ENCODE data around the gene C14orf39.

Gene C14orf39

GRCh38 chr14:60485598-60486251 is at the start of gene C14orf39:
Gene C14orf39, minus strand, starts transcription at chr14:60486063. Its CDS starts 985 bp downstream, at chr14:60485078.
- DNase-seq (ENCODE audit: low read depth in 2 of 2) = no peak

GRCh38 chr14:60532442-60532841 is 46.6 kb upstream of the C14orf39 start:
- DNase-seq (ENCODE audit: low read depth in 2 of 2) = no peak

GRCh38 chr14:60515511-60516289 is 29.8 kb upstream of the C14orf39 start:
- no peak for DNase-seq (ENCODE audit: low read depth in 2 of 2)

GRCh38 chr14:60514741-60515491 is 29.1 kb upstream of the C14orf39 start:
- DNase-seq (ENCODE audit: low read depth in 2 of 2) = no peak

GRCh38 chr14:60514378-60514740 is 28.5 kb upstream of the C14orf39 start:
- no peak for DNase-seq (ENCODE audit: low read depth in 2 of 2)

GRCh38 chr14:60512973-60513571 is 27.2 kb upstream of the C14orf39 start:
- no peak for DNase-seq (ENCODE audit: low read depth in 2 of 2)

GRCh38 chr14:60512126-60512525 is 26.3 kb upstream of the C14orf39 start:
- no peak for DNase-seq (ENCODE audit: low read depth in 2 of 2)

GRCh38 chr14:60510951-60511599 is 25.2 kb upstream of the C14orf39 start:
- no peak for DNase-seq (ENCODE audit: low read depth in 2 of 2)

GRCh38 chr14:60510254-60510950 is 24.5 kb upstream of the C14orf39 start:
- DNase-seq (ENCODE audit: low read depth in 2 of 2) = no peak

GRCh38 chr14:60509438-60510253 is 23.8 kb upstream of the C14orf39 start:
- no peak for DNase-seq (ENCODE audit: low read depth in 2 of 2)

GRCh38 chr14:60508707-60509437 is 23.0 kb upstream of the C14orf39 start, which contains the start of gene SIX6:
Gene SIX6, plus strand, starts transcription at chr14:60509146. Its CDS starts 253 bp downstream, at chr14:60509399.
- no peak for DNase-seq (ENCODE audit: low read depth in 2 of 2)

GRCh38 chr14:60508363-60508706 is 22.5 kb upstream of the C14orf39 start:
- no peak for DNase-seq (ENCODE audit: low read depth in 2 of 2)

- DNase-seq (ENCODE audit: low read depth in 2 of 2) = no peak
These were observed 21.3 kb upstream of the C14orf39 start for GRCh38 chr14:60506985-60507829.

- no peak for DNase-seq (ENCODE audit: low read depth in 2 of 2)
These were observed 20.7 kb upstream of the C14orf39 start for GRCh38 chr14:60506462-60506984.

- DNase-seq (ENCODE audit: low read depth in 2 of 2) = no peak
These were observed 20.1 kb upstream of the C14orf39 start for GRCh38 chr14:60506010-60506409.

GRCh38 chr14:60505448-60505847 is 19.6 kb upstream of the C14orf39 start:
- no peak for DNase-seq (ENCODE audit: low read depth in 2 of 2)

- no peak for DNase-seq (ENCODE audit: low read depth in 2 of 2)
These were observed 16.7 kb upstream of the C14orf39 start for GRCh38 chr14:60502541-60502940.

- no peak for DNase-seq (ENCODE audit: low read depth in 2 of 2)
These were observed 10.1 kb upstream of the C14orf39 start for GRCh38 chr14:60495946-60496345.
